Keratinocyte (primary cell): Measurements from ENCODE around the gene S100A4. TPM values are rescaled to one million over a fixed set of nuclear protein-coding genes. Genes with fewer than 3 reads are reported as not detected.

Experiments
- DNase-seq: peaks from one replicate; pipeline ENCODE4 v3.0.0-alpha.2; 2011; ENCODE audit warnings: low read depth, missing footprints, low spot score
- FAIRE-seq: peaks from 2 replicates; lab custom pipeline; 2011; peaks lifted over from hg19 to GRCh38; lab: Jason Lieb, UNC
- H2AFZ ChIP-seq: 2 replicates; pipeline ENCODE4 v1.6.0; 2012; ENCODE audit warnings: low read length, control low read depth, inconsistent platforms; ENCODE audit not compliant: control insufficient read depth
- H3K27ac ChIP-seq: 2 replicates; pipeline ENCODE4 v1.5.1; 2011; ENCODE audit warnings: low read length; ENCODE audit not compliant: control insufficient read depth, insufficient read depth
- H3K27me3 ChIP-seq: 3 replicates; pipeline ENCODE4 v1.6.0; 2011; ENCODE audit warnings: low read length; ENCODE audit not compliant: control insufficient read depth, insufficient read depth; ENCODE audit errors: extremely low read depth
- H3K36me3 ChIP-seq, 2 experiments: 2 replicates in 1 of 2; 3 replicates in 1 of 2; pipeline ENCODE4 v1.5.1; 2011; ENCODE audit warnings: low read length in 2 of 2, mild to moderate bottlenecking in 1 of 2; ENCODE audit not compliant: control insufficient read depth in 2 of 2, insufficient read depth in 2 of 2; ENCODE audit errors: extremely low read depth in 1 of 2
- H3K4me1 ChIP-seq: 3 replicates; pipeline ENCODE4 v1.5.1; 2011; ENCODE audit warnings: low read length; ENCODE audit not compliant: control insufficient read depth, insufficient read depth; ENCODE audit errors: extremely low read depth
- H3K4me2 ChIP-seq: 3 replicates; pipeline ENCODE4 v1.6.0; 2011; ENCODE audit warnings: low read depth, low read length; ENCODE audit not compliant: control insufficient read depth, insufficient read depth; ENCODE audit errors: extremely low read depth
- H3K4me3 ChIP-seq, 3 experiments: fragments of 200-600 bp in 1 of 3; sonication (generic) in 1 of 3; 2 replicates in 2 of 3; 3 replicates in 1 of 3; pipeline ENCODE4 v1.5.1; 2011 to 2016; ENCODE audit warnings: low read length in 3 of 3, mild to moderate bottlenecking in 3 of 3, control low read depth in 2 of 3, inconsistent platforms in 1 of 3, low read depth in 1 of 3, mixed read lengths in 1 of 3, mixed run types in 1 of 3, moderate library complexity in 1 of 3; ENCODE audit not compliant: control insufficient read depth in 2 of 3, insufficient read depth in 2 of 3; ENCODE audit errors: extremely low read depth in 1 of 3
- H3K79me2 ChIP-seq: 2 replicates; pipeline ENCODE4 v1.6.0; 2012; ENCODE audit warnings: low read length; ENCODE audit not compliant: control insufficient read depth, insufficient read depth
- H3K9ac ChIP-seq: 3 replicates; pipeline ENCODE4 v1.6.0; 2011; ENCODE audit warnings: low read length; ENCODE audit not compliant: control insufficient read depth, insufficient read depth; ENCODE audit errors: extremely low read depth
- H3K9me1 ChIP-seq: 3 replicates; pipeline ENCODE4 v1.6.0; 2011; ENCODE audit warnings: low read length; ENCODE audit not compliant: control insufficient read depth, insufficient read depth; ENCODE audit errors: extremely low read depth
- H3K9me3 ChIP-seq: 2 replicates; pipeline ENCODE4 v1.5.1; 2012; ENCODE audit warnings: low read depth, low read length; ENCODE audit not compliant: control insufficient read depth
- H4K20me1 ChIP-seq: 3 replicates; pipeline ENCODE4 v1.6.0; 2011; ENCODE audit warnings: low read length; ENCODE audit not compliant: control insufficient read depth, insufficient read depth; ENCODE audit errors: extremely low read depth
- EZH2 ChIP-seq: IDR thresholded peaks from one replicate; pipeline ENCODE4 v1.6.1; 2012; ENCODE audit warnings: inconsistent platforms, mild to moderate bottlenecking, low read length, moderate library complexity
- dilution Hi-C: fragments of 300-500 bp; cut with MboI; formaldehyde crosslinking; loops from one replicate; pipeline ENCODE4 v1.7.0; 2020; ENCODE audit warnings: low sequenced_read_pairs; ENCODE audit not compliant: extremely low pct_ligation_motif_present
- polyA plus RNA-seq, 5 experiments: library from polyadenylated mRNA; depleted of rRNA in 3 of 5; stranded (reverse) in 3 of 5; stranded (forward) in 1 of 5; unstranded in 1 of 5; fragments of >200 nt; gene quantifications; 1 replicate in 1 of 5; 2 replicates in 3 of 5; 3 replicates in 1 of 5; pipeline versions ENCODE4 v1.2.1 to v1.2.3, GENCODE V29; 2011 to 2012; ENCODE audit warnings: missing spikeins in 2 of 5, low read depth in 1 of 5, low replicate concordance in 1 of 5
- TF ChIP-seq, protein P1 (sequence below), 3 experiments: IDR thresholded peaks in 1 of 3; conservative IDR thresholded peaks in 1 of 3; optimal IDR thresholded peaks in 1 of 3; 2 replicates in 2 of 3; 3 replicates in 1 of 3; pipeline versions ENCODE3 to v1.5.1; 2011; ENCODE audit warnings: low read length in 3 of 3, mild to moderate bottlenecking in 3 of 3, moderate library complexity in 2 of 3, control low read depth in 1 of 3, inconsistent platforms in 1 of 3; ENCODE audit not compliant: insufficient read depth in 2 of 3; ENCODE audit errors: extremely low read depth in 1 of 3

The S100A4 gene
- polyA plus RNA-seq, 1 donor (not counting 4 experiments of a cell fraction or from before 2014, with no cell fraction given): 21.4 TPM

GRCh38 chr1:153550398-153550758 lies 4.8 kb upstream of the S100A4 start:
- dilution Hi-C loops: no loop called here
- FAIRE-seq (peak; percentile 57), DNase-seq (no peak)
- Histone ChIP-seq H4K20me1 (no peaks in the 10 kb centered on the region), H3K4me2 (no peak overlapping the region), H3K9me3 (no peaks in the 10 kb centered on the region), H2AFZ (no peak overlapping the region), H3K27me3 (no peaks in the 10 kb centered on the region), H3K9ac (peak overlapping the region; percentile 16), H3K4me1 (peaks cover 55% of the 10 kb centered on the region), H3K36me3 (peaks cover 14 to 30% of the 10 kb centered on the region in 2 experiments), H3K27ac (peak overlapping the region; percentile 63), H3K79me2 (no peaks in the 10 kb centered on the region), H3K4me3 (no peak overlapping the region), H3K9me1 (no peaks in the 10 kb centered on the region)
- TF ChIP-seq, protein P1, sequence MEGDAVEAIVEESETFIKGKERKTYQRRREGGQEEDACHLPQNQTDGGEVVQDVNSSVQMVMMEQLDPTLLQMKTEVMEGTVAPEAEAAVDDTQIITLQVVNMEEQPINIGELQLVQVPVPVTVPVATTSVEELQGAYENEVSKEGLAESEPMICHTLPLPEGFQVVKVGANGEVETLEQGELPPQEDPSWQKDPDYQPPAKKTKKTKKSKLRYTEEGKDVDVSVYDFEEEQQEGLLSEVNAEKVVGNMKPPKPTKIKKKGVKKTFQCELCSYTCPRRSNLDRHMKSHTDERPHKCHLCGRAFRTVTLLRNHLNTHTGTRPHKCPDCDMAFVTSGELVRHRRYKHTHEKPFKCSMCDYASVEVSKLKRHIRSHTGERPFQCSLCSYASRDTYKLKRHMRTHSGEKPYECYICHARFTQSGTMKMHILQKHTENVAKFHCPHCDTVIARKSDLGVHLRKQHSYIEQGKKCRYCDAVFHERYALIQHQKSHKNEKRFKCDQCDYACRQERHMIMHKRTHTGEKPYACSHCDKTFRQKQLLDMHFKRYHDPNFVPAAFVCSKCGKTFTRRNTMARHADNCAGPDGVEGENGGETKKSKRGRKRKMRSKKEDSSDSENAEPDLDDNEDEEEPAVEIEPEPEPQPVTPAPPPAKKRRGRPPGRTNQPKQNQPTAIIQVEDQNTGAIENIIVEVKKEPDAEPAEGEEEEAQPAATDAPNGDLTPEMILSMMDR (optimal IDR thresholded peaks at IDR 0.05 in 1 of 3, IDR thresholded peaks at IDR 0.05 in 1 of 3, conservative IDR thresholded peaks at IDR 0.05 in 1 of 3; ENCODE audit: extremely low read depth in 1 of 3, insufficient read depth in 2 of 3, low read length in 3 of 3): no peak
- TF ChIP-seq EZH2: no peak

- H3K4me1 ChIP-seq: peaks cover 60% of the 10 kb centered on the region
- no peak for FAIRE-seq
- no peaks in the 10 kb centered on the region for H3K9me1 ChIP-seq
- TF ChIP-seq, protein P1 (optimal IDR thresholded peaks at IDR 0.05 in 1 of 3, IDR thresholded peaks at IDR 0.05 in 1 of 3, conservative IDR thresholded peaks at IDR 0.05 in 1 of 3; ENCODE audit: extremely low read depth in 1 of 3, insufficient read depth in 2 of 3, low read length in 3 of 3): no peak
- no peak for TF ChIP-seq EZH2
- H2AFZ ChIP-seq: no peak overlapping the region
- dilution Hi-C loops: no loop called here
- no peaks in the 10 kb centered on the region for H3K27me3 ChIP-seq
- no peak overlapping the region for H3K4me3 ChIP-seq
- DNase-seq: no peak
- H3K36me3 ChIP-seq: peaks cover 13 to 28% of the 10 kb centered on the region in 2 experiments
- peak overlapping the region; percentile 63 for H3K27ac ChIP-seq
- H4K20me1 ChIP-seq: no peaks in the 10 kb centered on the region
- H3K4me2 ChIP-seq: peak overlapping the region; percentile 35
- H3K9me3 ChIP-seq: no peaks in the 10 kb centered on the region
- H3K9ac ChIP-seq: peak overlapping the region; percentile 35
- H3K79me2 ChIP-seq: no peaks in the 10 kb centered on the region
Measured at GRCh38 chr1:153549741-153550397, 4.3 kb upstream of the S100A4 start.
